ENCODE measurements around the gene STX3.
"Not testable (repeated sequence)": the region's sequence is repeated elsewhere in the genome, so short reads cannot be mapped to it uniquely, and the experiment has no call there.

STX3 gene

DNA sequence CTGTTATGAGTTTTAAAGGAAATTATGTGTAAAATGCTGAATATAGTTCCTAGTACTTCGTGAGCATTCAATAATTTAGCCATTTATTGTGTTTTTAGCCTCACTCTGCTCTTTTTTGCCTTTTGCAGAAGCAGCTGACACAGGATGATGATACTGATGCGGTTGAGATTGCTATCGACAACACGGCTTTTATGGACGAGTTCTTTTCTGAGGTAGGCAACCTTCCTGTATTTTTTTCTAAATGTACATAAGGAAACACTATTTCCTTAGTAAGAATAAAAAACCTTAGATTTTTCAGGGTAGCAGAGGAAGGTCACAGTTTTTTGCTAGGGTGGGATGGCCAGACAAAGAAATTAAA is 17.9 kb downstream of the STX3 start:
- H3K4me3 ChIP-seq (ENCODE audit: low read depth, low read length) = no peak overlapping the region
- no peak for DNase-seq (ENCODE audit: low read depth)
- TF ChIP-seq, protein P1, sequence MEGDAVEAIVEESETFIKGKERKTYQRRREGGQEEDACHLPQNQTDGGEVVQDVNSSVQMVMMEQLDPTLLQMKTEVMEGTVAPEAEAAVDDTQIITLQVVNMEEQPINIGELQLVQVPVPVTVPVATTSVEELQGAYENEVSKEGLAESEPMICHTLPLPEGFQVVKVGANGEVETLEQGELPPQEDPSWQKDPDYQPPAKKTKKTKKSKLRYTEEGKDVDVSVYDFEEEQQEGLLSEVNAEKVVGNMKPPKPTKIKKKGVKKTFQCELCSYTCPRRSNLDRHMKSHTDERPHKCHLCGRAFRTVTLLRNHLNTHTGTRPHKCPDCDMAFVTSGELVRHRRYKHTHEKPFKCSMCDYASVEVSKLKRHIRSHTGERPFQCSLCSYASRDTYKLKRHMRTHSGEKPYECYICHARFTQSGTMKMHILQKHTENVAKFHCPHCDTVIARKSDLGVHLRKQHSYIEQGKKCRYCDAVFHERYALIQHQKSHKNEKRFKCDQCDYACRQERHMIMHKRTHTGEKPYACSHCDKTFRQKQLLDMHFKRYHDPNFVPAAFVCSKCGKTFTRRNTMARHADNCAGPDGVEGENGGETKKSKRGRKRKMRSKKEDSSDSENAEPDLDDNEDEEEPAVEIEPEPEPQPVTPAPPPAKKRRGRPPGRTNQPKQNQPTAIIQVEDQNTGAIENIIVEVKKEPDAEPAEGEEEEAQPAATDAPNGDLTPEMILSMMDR (IDR thresholded peaks at IDR 0.05; ENCODE audit: insufficient read depth, low read depth, low read length, missing control alignments) = no peak

DNA sequence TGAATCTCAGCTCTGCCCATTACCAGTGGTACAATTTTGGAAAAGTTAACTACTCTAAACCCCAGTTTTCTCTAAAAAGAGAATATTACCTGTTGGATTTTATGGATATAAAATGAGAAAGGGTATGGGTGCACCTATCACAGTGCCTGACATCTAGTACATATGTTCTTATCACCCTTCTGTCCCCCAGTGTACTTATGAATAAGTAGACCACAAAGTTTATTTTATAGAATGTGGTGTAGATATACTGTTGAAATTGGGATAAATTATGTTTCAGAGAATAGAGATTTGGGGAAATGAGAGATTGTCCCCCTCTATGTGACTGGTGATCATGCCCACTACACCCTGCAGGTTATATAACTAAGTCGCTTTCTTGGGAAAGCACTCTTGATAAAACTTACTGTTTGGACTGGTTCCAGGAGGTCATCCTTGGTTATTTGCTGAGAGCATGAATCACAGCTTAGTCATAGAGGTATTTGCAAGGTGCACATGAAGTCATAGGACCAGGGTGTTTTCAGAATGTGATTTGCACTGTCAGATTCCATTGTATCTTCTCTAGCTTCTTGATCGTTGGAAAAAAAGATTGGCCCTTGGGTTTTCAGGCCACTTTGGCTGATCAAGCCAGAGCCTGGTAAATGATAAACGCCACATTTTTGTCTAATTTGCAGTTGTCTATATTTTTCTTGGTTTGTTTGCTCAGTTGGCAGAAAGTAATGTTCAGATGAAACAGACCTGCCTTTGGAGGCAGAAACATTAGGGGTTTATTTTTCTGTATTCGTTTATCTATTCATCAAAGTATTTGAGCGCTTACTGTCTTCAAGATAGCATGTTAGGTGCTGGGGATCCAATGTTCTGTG is 21.3 kb downstream of the STX3 start:
- TF ChIP-seq, protein P1 (IDR thresholded peaks at IDR 0.05; ENCODE audit: insufficient read depth, low read depth, low read length, missing control alignments) = no peak
- H3K4me3 ChIP-seq (ENCODE audit: low read depth, low read length) = no peak overlapping the region
- no peak for DNase-seq (ENCODE audit: low read depth)

DNA sequence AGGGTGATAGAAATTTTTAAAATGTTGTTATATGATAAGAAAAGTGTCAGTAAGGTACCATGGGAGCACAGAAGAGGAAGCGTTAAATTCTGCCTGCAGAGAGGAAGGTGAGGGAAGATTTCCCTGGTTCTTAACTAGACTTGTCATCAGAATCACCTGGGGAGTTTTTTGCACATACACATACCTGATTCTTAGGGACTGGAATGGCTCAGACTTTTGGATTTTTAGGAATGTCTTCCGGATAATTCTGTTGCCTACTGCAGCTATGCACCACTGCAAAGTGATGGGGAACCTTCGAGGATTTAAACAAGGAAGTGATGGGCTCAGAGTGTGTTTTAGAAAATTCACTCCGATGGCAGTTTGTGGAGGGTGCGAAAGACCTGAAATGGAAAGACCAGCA is 21.9 kb downstream of the STX3 start:
- DNase-seq (ENCODE audit: low read depth) = no peak
- no peak overlapping the region for H3K4me3 ChIP-seq (ENCODE audit: low read depth, low read length)
- TF ChIP-seq, protein P1 (IDR thresholded peaks at IDR 0.05; ENCODE audit: insufficient read depth, low read depth, low read length, missing control alignments) = no peak

DNA sequence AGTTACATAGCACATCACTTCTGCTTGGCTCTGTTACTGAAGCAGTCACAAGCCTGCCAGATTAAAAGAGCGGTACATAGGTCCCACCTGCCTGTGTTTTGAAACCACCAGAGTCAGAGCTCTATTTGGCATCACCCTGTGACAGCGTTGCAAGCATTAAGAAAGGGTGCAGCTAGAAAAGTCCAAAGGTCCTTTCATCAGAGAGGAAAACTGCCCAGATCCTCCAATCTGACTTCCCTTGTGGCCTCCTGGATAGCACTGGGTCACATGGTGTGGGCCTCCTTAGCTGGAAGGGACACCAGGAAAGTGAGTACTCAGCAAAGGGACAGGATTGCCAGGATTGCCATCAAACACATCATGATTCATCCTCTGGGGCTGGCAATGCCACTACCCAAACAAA is 22.9 kb downstream of the STX3 start:
- DNase-seq (ENCODE audit: low read depth) = no peak

DNA sequence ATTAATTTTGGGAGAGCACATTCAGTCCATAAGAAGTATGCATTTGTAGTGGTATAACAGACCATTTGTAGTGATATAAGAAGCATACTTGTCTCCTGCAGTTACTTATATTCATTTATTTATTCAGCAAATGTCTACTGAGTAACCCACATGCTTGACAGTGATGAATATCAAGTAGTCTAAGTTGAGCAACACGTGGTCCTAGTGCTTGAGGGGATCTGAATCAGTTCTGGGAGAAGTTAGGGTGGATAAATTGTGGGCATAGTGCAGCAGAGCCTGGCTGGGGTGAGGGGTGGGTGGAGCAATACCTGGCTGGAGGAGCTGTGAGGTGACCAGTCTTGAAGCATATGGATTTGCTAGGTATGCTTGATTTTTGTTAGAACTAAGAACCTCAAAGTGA is 24.3 kb downstream of the STX3 start:
- no peak for DNase-seq (ENCODE audit: low read depth)
- TF ChIP-seq, protein P1 (IDR thresholded peaks at IDR 0.05; ENCODE audit: insufficient read depth, low read depth, low read length, missing control alignments) = no peak
- H3K4me3 ChIP-seq (ENCODE audit: low read depth, low read length) = no peak overlapping the region

More for the DNA sequence above, 22.9 kb downstream of the STX3 start:
- no peak overlapping the region for H3K4me3 ChIP-seq (ENCODE audit: low read depth, low read length)
- TF ChIP-seq, protein P1 (IDR thresholded peaks at IDR 0.05; ENCODE audit: insufficient read depth, low read depth, low read length, missing control alignments) = no peak

GRCh38 chr11:59782080-59782479 is 26.9 kb downstream of the STX3 start:
- H3K4me3 ChIP-seq (ENCODE audit: low read depth, low read length) = no peak overlapping the region
- TF ChIP-seq, protein P1 (IDR thresholded peaks at IDR 0.05; ENCODE audit: insufficient read depth, low read depth, low read length, missing control alignments) = no peak
- DNase-seq (ENCODE audit: low read depth) = no peak

- DNase-seq (ENCODE audit: low read depth) = no peak
- TF ChIP-seq, protein P1 (IDR thresholded peaks at IDR 0.05; ENCODE audit: insufficient read depth, low read depth, low read length, missing control alignments) = no peak
- H3K4me3 ChIP-seq (ENCODE audit: low read depth, low read length) = no peak overlapping the region
These were observed 28.5 kb downstream of the STX3 start for GRCh38 chr11:59783632-59784090.

DNA sequence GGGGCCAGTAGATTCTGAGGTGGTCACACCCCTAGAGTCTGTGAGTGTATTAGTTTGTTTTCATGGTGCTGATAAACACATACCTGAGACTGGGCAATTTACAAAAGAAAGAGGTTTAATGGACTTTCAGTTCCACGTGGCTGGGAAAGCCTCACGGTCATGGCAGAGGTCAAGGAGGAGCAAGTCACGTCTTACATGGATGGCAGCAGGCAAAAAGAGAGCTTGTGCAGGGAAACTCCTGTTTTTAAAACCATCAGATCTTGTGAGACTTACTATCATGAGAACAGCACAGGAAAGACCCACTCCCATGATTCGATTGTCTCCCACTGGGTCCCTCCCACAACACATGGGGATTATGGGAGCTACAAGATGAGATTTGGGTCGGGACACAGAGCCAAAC is 29.3 kb downstream of the STX3 start:
- not testable (repeated sequence) for H3K4me3 ChIP-seq (ENCODE audit: low read depth, low read length); DNase-seq (ENCODE audit: low read depth)

Measured in GM12865 (cell line).